RWPE2 (cell line): Measurements from ENCODE around the gene USP8.

Experiments
- ATAC-seq: fragments of 200-7000 bp; cut with Tn5 transposase; 3 replicates; pipeline ENCODE4 v1.9.1; 2021; ENCODE audit warnings: low read depth
- DNase-seq: peaks from one replicate; pipeline ENCODE4 v3.0.0-alpha.2; 2020; ENCODE audit warnings: low spot score
- H3K27ac ChIP-seq: fragments of 450-650 bp; 2 replicates; pipeline ENCODE4 v1.5.1; 2017; ENCODE audit warnings: mild to moderate bottlenecking; ENCODE audit not compliant: poor library complexity, severe bottlenecking
- H3K27me3 ChIP-seq: fragments of 250-450 bp; sonication (Bioruptor Pico); 2 replicates; pipeline ENCODE4 v1.5.1; 2021; ENCODE audit warnings: mild to moderate bottlenecking, moderate library complexity; ENCODE audit not compliant: insufficient read depth, poor library complexity, severe bottlenecking
- H3K36me3 ChIP-seq: fragments of 250-450 bp; sonication (Bioruptor Pico); 2 replicates; pipeline ENCODE4 v1.5.1; 2020; ENCODE audit warnings: low read depth, mild to moderate bottlenecking, moderate library complexity
- H3K4me1 ChIP-seq: fragments of 250-450 bp; sonication (Bioruptor Pico); 2 replicates; pipeline ENCODE4 v1.5.1; 2021; ENCODE audit warnings: mild to moderate bottlenecking, moderate library complexity; ENCODE audit not compliant: insufficient read depth, poor library complexity, severe bottlenecking
- H3K4me3 ChIP-seq: fragments of 250-450 bp; sonication (Bioruptor Pico); 2 replicates; pipeline ENCODE4 v1.5.1; 2021; ENCODE audit warnings: mild to moderate bottlenecking, moderate library complexity; ENCODE audit not compliant: severe bottlenecking
- H3K9me3 ChIP-seq: fragments of 250-450 bp; sonication (Bioruptor Pico); 2 replicates; pipeline ENCODE4 v1.5.1; 2021; ENCODE audit warnings: mild to moderate bottlenecking, moderate library complexity; ENCODE audit not compliant: severe bottlenecking
- TF ChIP-seq, protein P1 (sequence below): fragments of 450-650 bp; IDR thresholded peaks from one replicate; pipeline ENCODE4 v1.5.1; 2017; ENCODE audit warnings: mild to moderate bottlenecking, moderate library complexity; ENCODE audit not compliant: poor library complexity, severe bottlenecking

The USP8 gene

DNA sequence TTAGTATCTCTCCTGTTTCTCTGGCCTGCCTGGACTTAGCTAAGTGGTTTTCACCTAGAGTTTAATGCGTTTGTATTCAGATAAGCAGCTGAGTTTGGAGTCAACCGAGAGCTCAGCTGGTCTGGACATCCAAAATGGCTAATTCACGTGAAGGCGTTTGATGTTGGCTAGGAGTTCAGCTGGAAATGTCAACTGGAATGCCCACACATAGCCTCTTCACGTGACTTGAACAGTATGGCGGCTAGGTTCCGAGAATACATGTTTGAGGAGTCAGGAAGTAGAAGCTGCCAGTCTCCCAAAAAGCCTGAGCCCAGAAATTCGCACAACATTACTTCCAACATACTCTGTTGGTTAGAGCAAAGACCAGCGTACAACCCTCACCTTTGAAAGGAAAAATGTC, 2.2 kb downstream of the USP8 start:
- TF ChIP-seq, protein P1, sequence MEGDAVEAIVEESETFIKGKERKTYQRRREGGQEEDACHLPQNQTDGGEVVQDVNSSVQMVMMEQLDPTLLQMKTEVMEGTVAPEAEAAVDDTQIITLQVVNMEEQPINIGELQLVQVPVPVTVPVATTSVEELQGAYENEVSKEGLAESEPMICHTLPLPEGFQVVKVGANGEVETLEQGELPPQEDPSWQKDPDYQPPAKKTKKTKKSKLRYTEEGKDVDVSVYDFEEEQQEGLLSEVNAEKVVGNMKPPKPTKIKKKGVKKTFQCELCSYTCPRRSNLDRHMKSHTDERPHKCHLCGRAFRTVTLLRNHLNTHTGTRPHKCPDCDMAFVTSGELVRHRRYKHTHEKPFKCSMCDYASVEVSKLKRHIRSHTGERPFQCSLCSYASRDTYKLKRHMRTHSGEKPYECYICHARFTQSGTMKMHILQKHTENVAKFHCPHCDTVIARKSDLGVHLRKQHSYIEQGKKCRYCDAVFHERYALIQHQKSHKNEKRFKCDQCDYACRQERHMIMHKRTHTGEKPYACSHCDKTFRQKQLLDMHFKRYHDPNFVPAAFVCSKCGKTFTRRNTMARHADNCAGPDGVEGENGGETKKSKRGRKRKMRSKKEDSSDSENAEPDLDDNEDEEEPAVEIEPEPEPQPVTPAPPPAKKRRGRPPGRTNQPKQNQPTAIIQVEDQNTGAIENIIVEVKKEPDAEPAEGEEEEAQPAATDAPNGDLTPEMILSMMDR = no peak
- peaks cover 9% of the 10 kb centered on the region for H3K36me3 ChIP-seq

DNA sequence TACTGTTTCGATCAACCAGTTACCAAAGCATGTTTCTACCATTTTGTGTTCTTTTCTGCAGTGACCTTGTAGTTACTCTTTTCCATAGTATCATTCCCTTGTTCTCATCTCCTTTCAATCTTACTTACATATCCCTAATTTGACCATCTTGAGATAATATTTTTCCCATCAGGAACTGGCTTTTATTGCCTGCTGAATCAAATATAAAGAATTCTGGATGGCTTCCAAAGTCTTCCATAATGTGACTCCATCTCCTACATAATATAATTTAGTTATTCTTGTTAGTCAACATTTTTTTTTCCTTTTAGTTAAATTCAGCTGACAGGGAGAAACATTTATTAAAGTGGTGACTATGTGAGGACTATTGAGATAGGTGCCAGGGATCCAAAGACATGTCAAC, 7.0 kb downstream of the USP8 start:
- Histone ChIP-seq H3K4me1 (peaks cover 5% of the 10 kb centered on the region), H3K4me3 (no peak overlapping the region), H3K27me3 (no peaks in the 10 kb centered on the region), H3K36me3 (peaks cover 35% of the 10 kb centered on the region), H3K9me3 (no peaks in the 10 kb centered on the region), H3K27ac (no peak overlapping the region)
- TF ChIP-seq, protein P1 = no peak
- ATAC-seq (no peak), DNase-seq (no peak)

More for the DNA sequence above, 2.2 kb downstream of the USP8 start:
- ATAC-seq (no peak), DNase-seq (no peak)
- no peaks in the 10 kb centered on the region for H3K27me3 ChIP-seq
- H3K27ac ChIP-seq = no peak overlapping the region
- no peak overlapping the region for H3K4me3 ChIP-seq
- no peaks in the 10 kb centered on the region for H3K9me3 ChIP-seq
- H3K4me1 ChIP-seq = peaks cover 14% of the 10 kb centered on the region

DNA sequence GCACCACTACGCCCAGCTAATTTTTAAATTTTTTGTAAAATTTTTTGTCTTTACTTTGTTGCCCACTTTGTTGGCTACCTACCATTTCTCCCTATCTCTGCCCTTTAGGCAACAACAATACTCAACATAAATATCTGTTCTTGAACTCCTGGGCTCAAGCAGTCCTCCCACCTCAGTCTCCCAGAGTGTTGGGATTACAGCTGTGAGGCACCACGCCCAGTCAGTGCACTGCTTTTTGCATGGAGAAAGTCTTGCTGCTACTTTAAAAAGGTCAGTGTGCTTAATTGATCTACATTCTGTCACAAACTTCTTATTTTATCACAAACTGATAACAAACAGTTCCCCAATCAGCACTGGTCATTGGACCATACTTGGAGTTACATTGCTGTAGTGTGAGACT, 8.0 kb downstream of the USP8 start:
- ATAC-seq (no peak), DNase-seq (no peak)
- Histone ChIP-seq H3K27me3 (no peaks in the 10 kb centered on the region), H3K36me3 (peaks cover 37% of the 10 kb centered on the region), H3K9me3 (no peaks in the 10 kb centered on the region), H3K4me3 (no peak overlapping the region), H3K27ac (no peak overlapping the region), H3K4me1 (peaks cover 4% of the 10 kb centered on the region)
- TF ChIP-seq, protein P1 = no peak

DNA sequence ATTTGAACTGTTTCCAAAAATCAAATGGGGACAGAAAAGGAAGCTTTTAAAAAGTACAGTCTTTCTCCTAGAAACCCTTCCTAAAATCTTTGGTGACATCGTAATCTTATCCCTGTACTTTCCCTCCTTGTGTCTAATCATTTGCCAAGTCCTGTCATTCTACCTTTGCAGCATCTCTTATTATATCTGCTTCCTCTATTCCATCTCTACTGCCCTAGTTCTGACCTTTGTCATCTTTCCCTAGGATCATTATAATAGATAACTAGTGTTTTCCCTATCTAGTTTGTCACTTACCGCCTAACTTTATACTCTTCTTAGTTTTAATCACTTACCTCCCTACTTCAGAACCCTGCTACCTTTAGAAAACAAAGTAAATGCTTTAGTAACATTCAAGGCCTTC, 11.6 kb downstream of the USP8 start:
- peaks cover 69% of the 10 kb centered on the region for H3K36me3 ChIP-seq
- H3K27me3 ChIP-seq = no peaks in the 10 kb centered on the region
- TF ChIP-seq, protein P1 = no peak
- DNase-seq (no peak), ATAC-seq (no peak)
- H3K4me1 ChIP-seq = no peaks in the 10 kb centered on the region
- no peak overlapping the region for H3K4me3 ChIP-seq
- H3K27ac ChIP-seq = no peak overlapping the region
- no peaks in the 10 kb centered on the region for H3K9me3 ChIP-seq

DNA sequence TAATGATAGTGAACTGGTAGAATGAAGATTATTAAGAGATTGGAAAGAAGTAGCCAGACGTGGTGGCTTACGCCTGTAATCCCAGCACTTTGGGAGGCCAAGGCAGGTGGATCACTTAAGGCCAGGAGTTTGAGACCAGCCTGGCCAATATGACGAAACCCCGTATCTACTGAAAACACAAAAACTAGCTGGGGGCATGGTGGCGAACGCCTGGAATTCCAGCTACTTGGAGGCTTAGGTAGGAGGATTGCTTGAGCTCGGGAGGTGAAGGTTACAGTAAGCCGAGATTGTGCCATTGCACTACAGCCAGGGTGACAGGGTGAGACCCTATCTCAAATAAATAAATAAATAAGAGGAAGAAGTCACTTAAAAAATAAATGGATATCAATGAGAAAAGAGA, 14.0 kb downstream of the USP8 start:
- DNase-seq (no peak), ATAC-seq (no peak)
- Histone ChIP-seq H3K36me3 (peaks cover 74% of the 10 kb centered on the region), H3K9me3 (no peaks in the 10 kb centered on the region), H3K4me1 (no peaks in the 10 kb centered on the region), H3K4me3 (no peak overlapping the region), H3K27me3 (no peaks in the 10 kb centered on the region), H3K27ac (no peak overlapping the region)
- TF ChIP-seq, protein P1 = no peak
